B cell (primary cell): Measurements from ENCODE around the gene CCNG2.

Source experiments
- EZH2 ChIP-seq: IDR thresholded peaks from 2 replicates; pipeline ENCODE4 v1.6.1; 2012; ENCODE audit warnings: borderline replicate concordance, low read depth, mild to moderate bottlenecking, moderate library complexity, low read length; ENCODE audit not compliant: insufficient read depth, poor library complexity, severe bottlenecking
- TF ChIP-seq, protein P1 (sequence below): fragments of 200-600 bp; IDR thresholded peaks from one replicate; pipeline ENCODE4 v1.8.0; 2022; ENCODE audit warnings: antibody characterized with exemption, mild to moderate bottlenecking

DNA sequence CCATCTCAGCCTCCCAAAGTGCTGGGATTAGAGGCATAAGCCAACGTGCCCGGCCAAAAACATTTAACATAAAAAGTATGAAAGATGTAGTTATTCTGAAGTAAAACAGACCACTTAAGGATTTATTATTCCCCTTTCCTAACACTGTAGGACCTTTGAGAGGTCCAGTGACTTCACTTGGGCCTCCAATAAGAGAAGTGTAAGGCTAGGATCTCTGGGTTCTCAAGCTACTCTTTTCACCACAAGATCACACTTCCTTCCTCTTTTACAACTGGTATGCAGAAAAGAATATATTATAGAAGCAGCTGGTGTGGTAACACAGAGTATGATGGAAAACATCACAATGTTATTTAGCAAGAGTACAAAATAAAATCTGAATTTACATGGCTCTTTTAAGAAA lies 30.2 kb upstream of the CCNG2 start:
- TF ChIP-seq, protein P1, sequence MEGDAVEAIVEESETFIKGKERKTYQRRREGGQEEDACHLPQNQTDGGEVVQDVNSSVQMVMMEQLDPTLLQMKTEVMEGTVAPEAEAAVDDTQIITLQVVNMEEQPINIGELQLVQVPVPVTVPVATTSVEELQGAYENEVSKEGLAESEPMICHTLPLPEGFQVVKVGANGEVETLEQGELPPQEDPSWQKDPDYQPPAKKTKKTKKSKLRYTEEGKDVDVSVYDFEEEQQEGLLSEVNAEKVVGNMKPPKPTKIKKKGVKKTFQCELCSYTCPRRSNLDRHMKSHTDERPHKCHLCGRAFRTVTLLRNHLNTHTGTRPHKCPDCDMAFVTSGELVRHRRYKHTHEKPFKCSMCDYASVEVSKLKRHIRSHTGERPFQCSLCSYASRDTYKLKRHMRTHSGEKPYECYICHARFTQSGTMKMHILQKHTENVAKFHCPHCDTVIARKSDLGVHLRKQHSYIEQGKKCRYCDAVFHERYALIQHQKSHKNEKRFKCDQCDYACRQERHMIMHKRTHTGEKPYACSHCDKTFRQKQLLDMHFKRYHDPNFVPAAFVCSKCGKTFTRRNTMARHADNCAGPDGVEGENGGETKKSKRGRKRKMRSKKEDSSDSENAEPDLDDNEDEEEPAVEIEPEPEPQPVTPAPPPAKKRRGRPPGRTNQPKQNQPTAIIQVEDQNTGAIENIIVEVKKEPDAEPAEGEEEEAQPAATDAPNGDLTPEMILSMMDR: no peak
- TF ChIP-seq EZH2: no peak
